ENCODE data around the gene FAM170B. TPM values are rescaled to one million over a fixed set of nuclear protein-coding genes. Genes with fewer than 3 reads are reported as not detected.

FAM170B gene
- total RNA-seq, 1 experiment from 2014 or later = not detected

DNA sequence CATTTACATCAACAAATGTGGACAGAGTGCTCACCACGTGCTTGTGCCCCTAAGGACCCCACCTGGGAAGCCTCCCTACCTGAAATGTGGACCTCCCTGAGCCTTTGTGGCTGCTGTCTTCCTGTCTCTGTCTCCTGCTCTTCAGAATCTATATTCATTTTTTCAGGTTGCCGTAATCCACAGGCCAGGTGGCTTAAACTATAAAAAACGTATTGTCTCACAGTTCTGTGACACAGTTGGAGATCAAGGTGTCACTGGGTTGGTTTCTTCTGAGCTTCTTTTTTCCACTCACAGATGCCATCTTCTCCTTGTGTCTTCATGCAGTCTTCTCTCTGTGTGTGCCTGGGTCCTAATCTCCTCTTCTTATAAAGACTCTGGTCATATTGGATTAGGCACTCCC lies 12.9 kb downstream of the FAM170B start:
- TF ChIP-seq SIN3A (IDR thresholded peaks at IDR 0.05; ENCODE audit: borderline replicate concordance, insufficient read depth, low read depth, low read length) (no peak), TCF7L2 (IDR thresholded peaks at IDR 0.05; ENCODE audit: low read depth, low read length) (no peak), POLR2AphosphoS5 (IDR thresholded peaks at IDR 0.05; ENCODE audit: low read depth, low read length) (no peak)
- TF ChIP-seq, protein P1, sequence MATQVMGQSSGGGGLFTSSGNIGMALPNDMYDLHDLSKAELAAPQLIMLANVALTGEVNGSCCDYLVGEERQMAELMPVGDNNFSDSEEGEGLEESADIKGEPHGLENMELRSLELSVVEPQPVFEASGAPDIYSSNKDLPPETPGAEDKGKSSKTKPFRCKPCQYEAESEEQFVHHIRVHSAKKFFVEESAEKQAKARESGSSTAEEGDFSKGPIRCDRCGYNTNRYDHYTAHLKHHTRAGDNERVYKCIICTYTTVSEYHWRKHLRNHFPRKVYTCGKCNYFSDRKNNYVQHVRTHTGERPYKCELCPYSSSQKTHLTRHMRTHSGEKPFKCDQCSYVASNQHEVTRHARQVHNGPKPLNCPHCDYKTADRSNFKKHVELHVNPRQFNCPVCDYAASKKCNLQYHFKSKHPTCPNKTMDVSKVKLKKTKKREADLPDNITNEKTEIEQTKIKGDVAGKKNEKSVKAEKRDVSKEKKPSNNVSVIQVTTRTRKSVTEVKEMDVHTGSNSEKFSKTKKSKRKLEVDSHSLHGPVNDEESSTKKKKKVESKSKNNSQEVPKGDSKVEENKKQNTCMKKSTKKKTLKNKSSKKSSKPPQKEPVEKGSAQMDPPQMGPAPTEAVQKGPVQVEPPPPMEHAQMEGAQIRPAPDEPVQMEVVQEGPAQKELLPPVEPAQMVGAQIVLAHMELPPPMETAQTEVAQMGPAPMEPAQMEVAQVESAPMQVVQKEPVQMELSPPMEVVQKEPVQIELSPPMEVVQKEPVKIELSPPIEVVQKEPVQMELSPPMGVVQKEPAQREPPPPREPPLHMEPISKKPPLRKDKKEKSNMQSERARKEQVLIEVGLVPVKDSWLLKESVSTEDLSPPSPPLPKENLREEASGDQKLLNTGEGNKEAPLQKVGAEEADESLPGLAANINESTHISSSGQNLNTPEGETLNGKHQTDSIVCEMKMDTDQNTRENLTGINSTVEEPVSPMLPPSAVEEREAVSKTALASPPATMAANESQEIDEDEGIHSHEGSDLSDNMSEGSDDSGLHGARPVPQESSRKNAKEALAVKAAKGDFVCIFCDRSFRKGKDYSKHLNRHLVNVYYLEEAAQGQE (IDR thresholded peaks at IDR 0.05; ENCODE audit: insufficient read depth in 1 of 2, low read depth in 2 of 2, low read length in 1 of 2) = no peak
- TF ChIP-seq, protein P2, sequence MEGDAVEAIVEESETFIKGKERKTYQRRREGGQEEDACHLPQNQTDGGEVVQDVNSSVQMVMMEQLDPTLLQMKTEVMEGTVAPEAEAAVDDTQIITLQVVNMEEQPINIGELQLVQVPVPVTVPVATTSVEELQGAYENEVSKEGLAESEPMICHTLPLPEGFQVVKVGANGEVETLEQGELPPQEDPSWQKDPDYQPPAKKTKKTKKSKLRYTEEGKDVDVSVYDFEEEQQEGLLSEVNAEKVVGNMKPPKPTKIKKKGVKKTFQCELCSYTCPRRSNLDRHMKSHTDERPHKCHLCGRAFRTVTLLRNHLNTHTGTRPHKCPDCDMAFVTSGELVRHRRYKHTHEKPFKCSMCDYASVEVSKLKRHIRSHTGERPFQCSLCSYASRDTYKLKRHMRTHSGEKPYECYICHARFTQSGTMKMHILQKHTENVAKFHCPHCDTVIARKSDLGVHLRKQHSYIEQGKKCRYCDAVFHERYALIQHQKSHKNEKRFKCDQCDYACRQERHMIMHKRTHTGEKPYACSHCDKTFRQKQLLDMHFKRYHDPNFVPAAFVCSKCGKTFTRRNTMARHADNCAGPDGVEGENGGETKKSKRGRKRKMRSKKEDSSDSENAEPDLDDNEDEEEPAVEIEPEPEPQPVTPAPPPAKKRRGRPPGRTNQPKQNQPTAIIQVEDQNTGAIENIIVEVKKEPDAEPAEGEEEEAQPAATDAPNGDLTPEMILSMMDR (IDR thresholded peaks at IDR 0.05) = no peak
- Histone ChIP-seq H3K9me3 (ENCODE audit: control insufficient read depth, insufficient read depth, low read depth, low read length) (no peaks in the 10 kb centered on the region), H3K27me3 (ENCODE audit: control insufficient read depth, insufficient read depth, low read length) (peaks cover 11% of the 10 kb centered on the region; the same call in 1 of the 2 replicates), H3K27ac (ENCODE audit: low read length) (no peak overlapping the region), H3K4me1 (ENCODE audit: control insufficient read depth, insufficient read depth, low read length) (no peaks in the 10 kb centered on the region), H3K36me3 (ENCODE audit: control insufficient read depth, insufficient read depth, low read length) (no peaks in the 10 kb centered on the region), H3K4me3 (ENCODE audit: low read depth in 2 of 2, low read length in 2 of 2) (no peak overlapping the region)
- no peak for DNase-seq (ENCODE audit: low read depth, low spot score)
- ChIA-PET CTCF (no interaction called here), POLR2A (no interaction called here)
- in situ Hi-C loops (cut with HindIII; ENCODE audit: low pct_unique_long_range_greater_than_20kb, low sequenced_read_pairs) (no loop called here), intact Hi-C loops (cut with micrococcal nuclease; ENCODE audit: unreplicated experiment) (no loop called here)
- no peak for ATAC-seq
- BruUV-seq (replicated peaks) = no TSS peak

DNA sequence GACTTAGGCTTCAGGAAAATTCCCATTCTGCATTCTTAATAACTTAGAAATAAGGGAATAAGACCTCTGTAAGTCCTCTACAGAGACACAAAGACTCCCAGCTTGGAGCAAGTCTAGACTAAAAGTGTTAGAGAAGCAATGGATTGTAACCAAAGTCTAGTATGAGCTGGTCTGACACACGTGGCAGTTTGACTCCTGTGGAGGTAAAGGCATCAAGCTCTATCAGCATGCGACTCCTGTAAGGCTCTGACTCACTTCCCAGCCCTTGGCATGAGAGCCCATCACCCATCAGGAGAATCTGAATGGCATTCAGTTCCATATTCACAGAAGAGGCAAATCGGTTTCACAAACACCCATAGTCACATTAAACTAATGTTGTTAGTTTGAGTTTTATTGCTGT lies 14.1 kb downstream of the FAM170B start:
- in situ Hi-C loops (cut with HindIII; ENCODE audit: low pct_unique_long_range_greater_than_20kb, low sequenced_read_pairs) = no loop called here
- intact Hi-C loops (cut with micrococcal nuclease; ENCODE audit: unreplicated experiment) = no loop called here
- Histone ChIP-seq H3K27me3 (ENCODE audit: control insufficient read depth, insufficient read depth, low read length) (peaks cover 12% of the 10 kb centered on the region), H3K27ac (ENCODE audit: low read length) (no peak overlapping the region), H3K9me3 (ENCODE audit: control insufficient read depth, insufficient read depth, low read depth, low read length) (no peaks in the 10 kb centered on the region), H3K4me3 (ENCODE audit: low read depth in 2 of 2, low read length in 2 of 2) (no peak overlapping the region), H3K36me3 (ENCODE audit: control insufficient read depth, insufficient read depth, low read length) (no peaks in the 10 kb centered on the region), H3K4me1 (ENCODE audit: control insufficient read depth, insufficient read depth, low read length) (no peaks in the 10 kb centered on the region)
- CTCF ChIA-PET = interaction anchor here (0.6 kb wide), 1 partner anchor 436 kb away, joined by 6 read pairs; no protein-coding TSS in a partner anchor
- TF ChIP-seq POLR2AphosphoS5 (IDR thresholded peaks at IDR 0.05; ENCODE audit: low read depth, low read length) = no peak
- TF ChIP-seq, protein P1 (IDR thresholded peaks at IDR 0.05; ENCODE audit: insufficient read depth in 1 of 2, low read depth in 2 of 2, low read length in 1 of 2) = no peak
- no peak for TF ChIP-seq SIN3A (IDR thresholded peaks at IDR 0.05; ENCODE audit: borderline replicate concordance, insufficient read depth, low read depth, low read length)
- TF ChIP-seq, protein P2 (IDR thresholded peaks at IDR 0.05) = no peak
- ATAC-seq (no peak), DNase-seq (ENCODE audit: low read depth, low spot score) (no peak)
- POLR2A ChIA-PET = interaction anchor here (0.5 kb wide), 1 partner anchor 211 kb away, joined by 5 read pairs; no protein-coding TSS in a partner anchor
- BruUV-seq (replicated peaks) = no TSS peak
